DOHH2 (cell line): Measurements from ENCODE around the gene ITPKB.

ENCODE experiments used
- H3F3A ChIP-seq: fragments of 200-600 bp; sonication (generic), shearing (Covaris generic); 2 replicates; pipeline ENCODE4 v1.6.0; 2016; ENCODE audit warnings: antibody characterized with exemption, mild to moderate bottlenecking; ENCODE audit not compliant: control insufficient read depth, insufficient read depth
- H3K27ac ChIP-seq: fragments of 200-600 bp; sonication (generic); 2 replicates; pipeline ENCODE4 v1.5.1; 2014; ENCODE audit warnings: low read depth, mild to moderate bottlenecking, low read length, moderate library complexity
- H3K27me3 ChIP-seq: fragments of 200-600 bp; sonication (generic); 2 replicates; pipeline ENCODE4 v1.6.1; 2014; ENCODE audit warnings: mild to moderate bottlenecking, low read length, mixed read lengths; ENCODE audit not compliant: control insufficient read depth
- H3K36me3 ChIP-seq: fragments of 200-600 bp; sonication (generic); 2 replicates; pipeline ENCODE4 v1.6.1; 2014; ENCODE audit warnings: mild to moderate bottlenecking, low read length, moderate library complexity, mixed read lengths; ENCODE audit not compliant: control insufficient read depth
- H3K4me1 ChIP-seq: fragments of 200-600 bp; sonication (generic); 2 replicates; pipeline ENCODE4 v1.6.1; 2014; ENCODE audit warnings: mild to moderate bottlenecking, low read length, mixed read lengths; ENCODE audit not compliant: control insufficient read depth
- H3K4me2 ChIP-seq: fragments of 200-600 bp; sonication (generic); 2 replicates; pipeline ENCODE4 v1.6.0; 2014; ENCODE audit warnings: mild to moderate bottlenecking, low read length, moderate library complexity
- H3K4me3 ChIP-seq: fragments of 200-600 bp; sonication (generic); 2 replicates; pipeline ENCODE4 v1.5.1; 2014; ENCODE audit warnings: mild to moderate bottlenecking, low read length, mixed read lengths
- H3K79me2 ChIP-seq: fragments of 200-600 bp; sonication (generic); 2 replicates; pipeline ENCODE4 v1.6.1; 2014; ENCODE audit warnings: mild to moderate bottlenecking, low read length, mixed read lengths; ENCODE audit not compliant: control insufficient read depth
- H3K9me2 ChIP-seq: fragments of 200-600 bp; sonication (generic); replicated peaks from 2 replicates; pipeline ENCODE4 v1.6.1; 2014; ENCODE audit warnings: mild to moderate bottlenecking, low read length, mixed read lengths; ENCODE audit not compliant: control insufficient read depth
- H3K9me3 ChIP-seq: fragments of 200-600 bp; sonication (generic); 2 replicates; pipeline ENCODE4 v1.6.1; 2014; ENCODE audit warnings: antibody characterized with exemption, low read length, mixed read lengths; ENCODE audit not compliant: control insufficient read depth, insufficient read depth
- H4K20me1 ChIP-seq: fragments of 200-600 bp; sonication (generic); 2 replicates; pipeline ENCODE4 v1.6.0; 2014; ENCODE audit warnings: low read depth, mild to moderate bottlenecking, antibody characterized with exemption, low read length, moderate library complexity; ENCODE audit not compliant: control insufficient read depth, insufficient read depth
- CTCF ChIP-seq: fragments of 200-600 bp; sonication (generic); IDR thresholded peaks from one replicate; pipeline ENCODE4 v1.5.1; 2014; ENCODE audit warnings: antibody characterized with exemption, mild to moderate bottlenecking, low read depth, low read length; ENCODE audit not compliant: poor library complexity, severe bottlenecking
- EZH2phosphoT487 ChIP-seq: fragments of 200-600 bp; sonication (generic); IDR thresholded peaks from 2 replicates; pipeline ENCODE4 v1.6.1; 2017; ENCODE audit warnings: borderline replicate concordance, mild to moderate bottlenecking, antibody characterized with exemption, low read length, moderate library complexity, mixed read lengths

The ITPKB gene

GRCh38 chr1:226653311-226653921 lies 85.7 kb downstream of the ITPKB start:
- Histone ChIP-seq H3K9me3 (no peaks in the 10 kb centered on the region), H4K20me1 (no peaks in the 10 kb centered on the region), H3K4me3 (peak overlapping the region; percentile 76), H3K4me1 (no peaks in the 10 kb centered on the region; the same call in 1 of the 2 replicates), H3K9me2 (no peaks in the 10 kb centered on the region), H3K36me3 (peaks cover 50% of the 10 kb centered on the region), H3K27me3 (no peaks in the 10 kb centered on the region), H3K4me2 (no peak overlapping the region), H3F3A (peaks cover 45% of the 10 kb centered on the region), H3K27ac (no peak overlapping the region), H3K79me2 (peaks cover 52% of the 10 kb centered on the region)
- TF ChIP-seq CTCF = no peak
- TF ChIP-seq EZH2phosphoT487 = no peak

GRCh38 chr1:226652613-226653012 lies 86.5 kb downstream of the ITPKB start:
- Histone ChIP-seq H3K9me2 (no peaks in the 10 kb centered on the region), H3K36me3 (peaks cover 52% of the 10 kb centered on the region), H3K4me2 (no peak overlapping the region), H3F3A (peaks cover 38% of the 10 kb centered on the region), H3K4me3 (peak overlapping the region; percentile 76), H3K79me2 (peaks cover 44% of the 10 kb centered on the region), H3K27ac (no peak overlapping the region), H3K27me3 (no peaks in the 10 kb centered on the region), H3K9me3 (no peaks in the 10 kb centered on the region), H4K20me1 (no peaks in the 10 kb centered on the region), H3K4me1 (peaks cover under 1% of the 10 kb centered on the region; the same call in 1 of the 2 replicates)
- TF ChIP-seq CTCF (no peak), EZH2phosphoT487 (no peak)

DNA sequence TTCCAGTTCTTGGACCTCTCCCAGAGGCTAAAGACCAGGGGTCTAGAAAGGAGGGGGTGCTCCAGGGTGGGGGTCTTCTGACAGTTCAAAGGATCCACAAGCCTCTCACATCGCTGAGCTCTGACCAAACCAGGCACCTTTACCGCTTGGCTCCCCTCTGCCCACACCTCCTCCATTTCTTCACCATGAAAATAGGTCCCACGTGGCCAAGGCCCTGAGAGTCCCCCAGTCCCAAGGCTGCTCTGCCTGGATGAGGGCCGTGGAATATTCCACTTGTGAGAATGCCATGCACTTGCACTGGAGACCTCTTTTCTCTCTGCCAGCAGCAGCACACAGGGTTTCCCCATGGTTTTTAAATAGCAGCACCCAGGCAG lies 87.4 kb downstream of the ITPKB start:
- Histone ChIP-seq H3K27ac (no peak overlapping the region), H3K36me3 (peaks cover 53% of the 10 kb centered on the region), H3K4me1 (peaks cover 9% of the 10 kb centered on the region), H3K9me3 (no peaks in the 10 kb centered on the region), H3K4me2 (no peak overlapping the region), H3F3A (peaks cover 29% of the 10 kb centered on the region), H3K27me3 (no peaks in the 10 kb centered on the region), H4K20me1 (no peaks in the 10 kb centered on the region), H3K9me2 (no peaks in the 10 kb centered on the region), H3K4me3 (no peak overlapping the region), H3K79me2 (peaks cover 35% of the 10 kb centered on the region)
- TF ChIP-seq EZH2phosphoT487 = no peak
- no peak for TF ChIP-seq CTCF
